GM19025 (cell line): ENCODE data around the gene OR5AC2.
A peak's percentile ranks its signal among the peaks of the same experiment; 100 is the strongest.

Experiments
- ATAC-seq: cut with Tn5 transposase; IDR thresholded peaks from one replicate; pipeline ENCODE4 v1.9.1; 2021; ENCODE audit warnings: mild to moderate bottlenecking, low read depth, moderate library complexity; ENCODE audit not compliant: unreplicated experiment

Gene OR5AC2, protein sequence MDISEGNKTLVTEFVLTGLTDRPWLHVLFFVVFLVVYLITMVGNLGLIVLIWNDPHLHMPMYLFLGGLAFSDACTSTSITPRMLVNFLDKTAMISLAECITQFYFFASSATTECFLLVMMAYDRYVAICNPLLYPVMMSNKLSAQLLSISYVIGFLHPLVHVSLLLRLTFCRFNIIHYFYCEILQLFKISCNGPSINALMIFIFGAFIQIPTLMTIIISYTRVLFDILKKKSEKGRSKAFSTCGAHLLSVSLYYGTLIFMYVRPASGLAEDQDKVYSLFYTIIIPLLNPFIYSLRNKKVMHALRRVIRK

DNA sequence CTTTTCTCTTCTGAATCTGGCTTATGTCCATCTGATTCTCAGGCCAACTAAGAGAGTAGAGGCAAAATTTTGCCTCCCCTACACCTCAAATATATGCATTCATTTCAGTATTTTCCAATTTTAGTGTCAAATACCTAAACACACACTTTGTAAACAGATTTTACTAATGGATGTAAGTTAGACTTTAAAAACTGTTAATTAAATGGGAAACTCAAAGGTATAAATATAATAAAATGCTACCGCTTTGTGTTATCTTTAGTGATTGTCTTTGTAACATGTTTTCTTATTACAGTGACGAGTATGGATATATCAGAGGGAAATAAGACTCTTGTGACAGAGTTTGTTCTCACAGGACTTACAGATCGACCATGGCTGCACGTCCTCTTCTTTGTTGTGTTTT, at the start of gene OR5AC2:
Gene OR5AC2 (plus strand): TSS at position 301 of the 400 bp plus-strand sequence. CDS start 0 bp downstream, at position 301.
- ATAC-seq: no peak

DNA sequence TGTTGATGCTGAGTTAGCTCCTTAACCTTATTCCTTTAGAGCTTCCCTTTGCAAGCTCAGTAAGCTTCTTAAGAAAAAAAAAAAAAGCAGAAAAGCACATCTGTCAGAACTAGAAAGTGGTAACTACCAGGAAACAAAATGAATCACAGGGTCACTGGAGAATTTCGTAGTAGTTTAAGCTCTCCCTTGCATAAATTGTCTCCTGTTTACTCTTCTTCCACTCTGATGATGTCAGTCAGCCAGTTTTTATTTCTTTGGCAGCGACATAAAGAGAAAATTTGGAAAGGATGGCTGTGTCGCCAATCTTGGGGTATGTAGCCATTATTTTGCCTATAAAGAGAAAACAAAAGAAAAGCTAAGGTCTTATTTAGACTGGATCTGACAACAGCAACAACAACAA, 48.7 kb upstream of the OR5AC2 start:
- ATAC-seq: no peak

DNA sequence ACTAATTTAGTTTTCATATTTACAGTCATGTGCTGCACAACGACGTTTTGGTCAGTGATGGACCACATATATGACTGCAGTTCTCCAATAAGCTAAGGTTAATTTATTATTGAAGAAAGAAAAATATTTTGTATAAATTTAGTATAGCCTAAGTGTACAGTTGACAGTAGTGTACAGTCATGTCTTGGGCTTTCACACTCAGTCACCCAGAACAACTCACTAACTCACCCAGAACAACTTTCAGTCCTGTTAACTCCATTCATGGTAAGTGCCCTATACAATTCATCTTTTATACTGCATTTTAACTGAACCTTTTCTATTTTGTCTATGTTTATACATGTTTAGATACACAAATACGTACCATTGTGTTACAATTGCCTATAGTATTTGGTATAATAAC, 48.1 kb upstream of the OR5AC2 start:
- no peak for ATAC-seq

DNA sequence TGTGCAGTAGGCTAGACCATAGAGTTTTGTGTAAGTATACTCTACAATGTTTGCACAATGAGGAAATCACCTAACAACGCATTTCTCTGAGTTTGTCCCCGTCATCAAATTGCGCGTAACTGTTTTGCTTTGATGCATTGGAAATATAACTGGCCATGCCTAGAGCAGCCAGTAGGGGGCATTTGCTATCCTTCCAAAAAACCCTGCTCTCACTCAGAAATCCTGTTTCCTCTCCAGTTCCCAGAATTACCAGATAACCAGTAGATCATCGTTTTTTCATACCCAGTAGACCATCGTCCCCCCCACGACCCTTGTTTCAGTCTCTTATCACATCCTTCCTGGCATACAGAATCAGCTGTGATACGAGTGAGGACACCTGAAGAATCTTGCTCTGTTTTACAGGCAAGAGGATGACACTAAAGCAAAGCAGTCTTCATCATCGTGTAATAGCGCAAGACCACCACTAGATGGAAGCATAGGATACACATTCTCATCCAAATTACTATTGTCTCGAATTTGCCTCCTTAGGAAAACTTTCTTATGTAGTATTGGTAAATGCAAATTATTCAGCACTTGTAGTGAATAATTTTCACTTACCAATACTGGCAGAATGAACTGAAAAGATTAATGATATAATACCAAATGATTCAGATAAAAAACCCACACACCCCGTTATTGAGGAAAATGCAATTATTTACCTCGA, 47.5 kb upstream of the OR5AC2 start:
- peak; percentile 93 for ATAC-seq

DNA sequence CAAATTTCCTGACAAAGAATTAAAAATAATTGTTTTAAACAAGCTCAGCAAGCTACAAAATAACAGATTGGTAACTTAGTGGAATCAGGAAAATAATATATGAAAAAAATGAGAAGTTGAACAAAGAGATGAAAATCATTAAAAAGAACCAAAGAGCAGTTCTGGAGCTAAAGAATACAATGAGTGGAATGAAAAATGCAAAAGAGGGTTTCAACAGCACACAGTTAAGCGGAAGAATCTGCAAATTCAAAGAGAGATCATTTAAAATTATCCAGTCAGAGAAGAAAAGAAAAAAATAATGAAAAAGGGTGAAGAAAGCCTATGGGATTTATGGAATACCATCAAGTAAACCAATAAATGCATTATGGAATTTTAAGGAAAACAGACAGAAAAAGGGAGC, 45.6 kb upstream of the OR5AC2 start:
- no peak for ATAC-seq

DNA sequence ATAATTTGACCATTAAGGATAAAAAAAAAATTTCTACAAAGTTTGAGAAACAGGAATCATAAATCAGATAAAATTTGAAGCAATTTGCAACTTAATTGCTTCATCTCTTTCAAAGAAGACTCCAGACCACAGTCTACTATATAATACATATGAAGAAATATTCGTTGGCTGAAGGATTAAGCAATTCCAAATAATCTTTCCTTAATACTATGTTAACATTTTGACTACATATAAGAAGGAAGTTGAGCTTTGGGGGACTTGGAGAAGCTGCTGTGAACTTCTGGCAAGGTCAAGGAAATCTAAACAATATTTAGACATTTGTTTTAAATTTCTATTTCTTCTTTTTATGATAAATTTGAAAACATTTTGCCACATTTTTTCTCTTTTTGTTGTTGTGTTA, 38.4 kb upstream of the OR5AC2 start:
- no peak for ATAC-seq

DNA sequence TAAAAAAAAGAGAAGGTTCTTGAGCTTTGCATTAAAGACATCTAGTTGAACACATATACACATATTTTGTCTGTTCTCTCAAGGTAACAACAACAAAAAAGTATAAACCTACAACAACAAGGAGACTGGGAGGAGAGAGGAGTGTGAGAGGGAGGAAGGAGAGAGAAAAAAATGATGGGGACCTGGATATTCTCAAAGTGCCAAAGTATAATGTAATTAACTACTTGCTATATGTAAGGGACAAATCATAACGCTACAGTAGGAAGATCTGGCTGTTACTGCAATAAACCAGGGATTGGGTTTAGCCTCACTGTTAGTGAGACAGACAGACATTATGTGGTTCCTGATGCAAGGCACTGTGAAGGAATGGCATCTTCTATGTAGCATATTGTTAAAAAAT, 37.7 kb upstream of the OR5AC2 start:
- no peak for ATAC-seq

DNA sequence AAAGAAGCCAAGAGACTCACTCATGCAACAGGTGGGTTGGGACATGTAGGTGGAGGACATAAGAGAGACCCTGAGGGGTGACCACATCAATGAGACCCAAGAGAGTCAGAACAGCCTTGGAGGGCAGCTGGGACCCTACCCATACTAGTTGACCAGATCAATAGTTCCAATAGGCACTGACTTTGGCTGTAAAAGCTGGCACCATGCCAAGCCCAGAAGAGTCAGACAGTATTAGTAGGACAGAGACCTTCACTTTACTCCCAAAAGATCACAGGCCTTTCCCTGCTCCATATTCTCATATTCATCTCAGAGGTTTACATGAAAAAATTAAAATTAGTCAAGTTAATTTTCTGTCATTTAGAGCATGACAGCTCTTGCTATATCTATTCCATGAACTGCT, 30.9 kb upstream of the OR5AC2 start:
- ATAC-seq: no peak

DNA sequence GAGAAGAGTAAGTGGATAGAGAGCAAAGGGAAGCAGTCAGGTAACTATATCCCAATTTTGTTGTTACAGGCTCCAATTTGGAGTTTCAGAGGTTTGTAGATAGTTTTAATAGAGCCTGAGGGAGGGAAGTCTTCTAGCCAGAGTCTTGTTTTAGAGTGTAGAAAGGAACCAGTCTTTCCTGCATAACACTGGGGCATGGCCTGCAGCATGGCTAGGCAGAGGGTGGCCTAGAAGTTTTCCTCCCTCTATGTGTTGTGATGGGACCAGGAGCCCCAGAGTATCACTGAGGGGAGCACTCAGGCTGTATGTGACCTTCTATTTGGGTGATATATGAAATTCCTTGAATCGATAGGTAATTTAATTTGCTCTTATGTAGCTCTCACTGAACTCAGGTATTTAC, 29.3 kb upstream of the OR5AC2 start:
- ATAC-seq: no peak

DNA sequence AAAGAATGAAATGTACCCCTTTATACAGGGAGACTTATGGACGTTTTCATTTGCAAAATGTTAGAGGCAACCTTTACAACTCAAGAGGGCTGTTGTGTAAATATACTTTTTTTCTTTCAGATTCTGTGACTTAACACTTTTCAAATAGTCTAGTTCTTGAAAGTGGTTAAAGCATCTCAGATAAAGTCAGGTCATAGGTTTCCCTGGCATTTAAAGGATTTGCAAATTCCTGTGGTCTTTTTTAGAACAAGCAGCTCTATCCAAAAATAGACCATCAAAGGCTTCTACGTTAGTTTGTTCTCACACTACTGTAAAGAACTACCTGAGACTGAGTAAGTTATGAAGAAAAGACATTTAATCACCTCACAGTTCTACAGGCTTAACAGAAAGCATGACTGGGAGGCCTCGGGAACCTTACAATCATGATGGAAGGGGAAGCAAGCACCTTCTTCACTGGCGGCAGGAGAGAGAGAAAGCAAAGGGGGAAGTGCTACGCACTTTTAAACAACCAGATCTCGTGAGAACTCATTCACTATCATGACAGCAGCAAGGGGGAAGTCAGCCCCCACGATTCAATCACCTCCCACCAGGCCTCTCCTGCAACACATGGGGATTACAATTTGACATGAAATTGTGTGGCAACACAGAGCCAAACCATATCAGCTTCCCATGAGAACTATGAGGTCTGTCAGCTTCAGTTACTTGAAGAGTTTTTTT, 28.6 kb upstream of the OR5AC2 start:
- ATAC-seq: no peak

DNA sequence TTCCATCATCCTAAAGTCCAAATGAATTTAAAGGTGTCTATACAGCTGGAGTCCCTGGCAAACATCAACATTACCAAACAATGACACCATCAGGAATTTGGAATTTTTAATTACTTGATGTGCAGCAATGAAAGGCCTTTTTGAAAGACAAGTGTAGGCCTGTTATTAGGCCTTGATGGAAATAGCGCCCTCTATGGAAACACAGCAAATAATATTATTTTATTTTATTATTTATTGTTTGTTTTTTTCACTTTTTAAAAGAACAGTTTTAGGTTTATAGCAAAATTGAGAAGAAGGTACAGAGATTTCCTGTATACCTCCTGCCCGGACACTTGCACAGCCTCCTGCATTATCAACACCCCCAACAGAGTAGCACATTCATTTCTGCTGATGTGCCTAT, 18.1 kb upstream of the OR5AC2 start:
- no peak for ATAC-seq

DNA sequence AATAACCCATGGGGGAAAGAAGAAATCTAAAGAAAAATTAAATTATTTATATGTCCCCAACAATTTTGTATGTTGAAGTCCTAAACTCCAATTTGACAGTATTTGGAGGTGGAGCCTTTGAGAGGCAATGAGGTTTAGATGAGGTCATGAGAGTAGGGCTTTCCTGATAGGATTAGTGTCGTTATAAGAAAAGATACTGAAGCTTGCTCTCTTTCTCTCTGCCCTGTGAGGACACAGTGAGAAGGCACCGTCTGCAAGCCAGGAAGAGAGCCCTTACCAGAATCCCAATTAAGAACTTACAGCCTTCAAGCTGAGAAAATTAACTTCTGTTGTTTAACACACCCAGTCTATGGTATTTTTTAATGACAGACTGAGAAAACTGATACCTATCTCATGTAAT, 16.1 kb upstream of the OR5AC2 start:
- no peak for ATAC-seq

DNA sequence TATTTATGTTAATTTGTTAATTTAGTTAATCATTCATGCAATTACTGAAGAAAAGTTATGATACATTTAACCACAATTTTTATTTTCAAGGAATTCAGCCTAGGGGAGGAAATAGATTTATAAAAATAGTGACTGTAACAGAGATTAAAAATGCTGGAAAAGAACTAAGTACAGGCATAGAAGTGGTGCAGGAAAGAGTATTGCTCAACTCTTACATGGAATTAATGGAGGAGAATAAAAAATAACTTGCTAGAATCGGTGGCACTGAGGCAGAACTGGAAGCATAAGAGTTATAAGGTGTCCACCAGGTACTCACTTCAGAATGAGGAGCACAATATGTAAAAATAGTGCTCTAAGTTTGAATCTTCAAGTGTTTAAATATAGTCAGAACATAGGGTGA, 13.5 kb upstream of the OR5AC2 start:
- ATAC-seq: no peak

DNA sequence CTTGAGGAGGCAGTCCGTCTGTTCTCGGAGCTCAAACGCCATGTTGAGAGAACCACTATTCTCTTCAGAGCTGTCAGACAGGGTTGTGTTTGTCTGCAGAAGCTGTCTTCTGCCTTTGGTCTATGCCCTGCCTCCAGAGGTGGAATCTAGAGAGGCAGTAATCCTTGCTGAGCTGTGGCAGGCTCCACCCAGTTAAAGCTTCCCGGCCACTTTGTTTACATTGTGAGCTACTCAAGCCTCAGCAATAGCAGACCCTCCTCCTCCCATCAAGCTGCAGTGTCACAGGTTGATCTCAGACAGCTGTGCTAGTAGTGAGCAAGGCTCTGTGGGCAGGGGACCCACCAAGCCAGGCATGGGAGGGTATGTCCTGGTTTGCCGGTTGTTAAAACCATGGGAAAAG, 8.9 kb downstream of the OR5AC2 start:
- ATAC-seq: no peak

DNA sequence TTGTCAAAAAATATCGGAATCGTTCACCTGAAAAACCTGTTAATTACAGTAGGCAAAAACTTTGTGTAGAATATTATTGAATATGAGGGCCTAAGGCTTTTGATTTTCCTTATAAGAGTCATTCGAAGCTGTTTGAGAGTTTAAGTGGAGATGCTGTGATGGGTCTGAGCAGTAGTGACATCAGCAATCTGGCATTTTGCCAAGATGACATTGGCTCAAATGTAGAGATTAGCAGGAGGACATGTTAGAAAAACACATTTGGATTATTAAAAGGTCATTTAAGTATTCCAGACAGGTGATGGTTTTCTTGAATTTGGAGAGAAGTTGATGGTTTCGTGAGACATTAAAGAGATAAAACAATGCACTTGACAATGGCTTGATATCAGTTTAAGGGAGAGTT, 12.9 kb downstream of the OR5AC2 start:
- ATAC-seq: no peak

DNA sequence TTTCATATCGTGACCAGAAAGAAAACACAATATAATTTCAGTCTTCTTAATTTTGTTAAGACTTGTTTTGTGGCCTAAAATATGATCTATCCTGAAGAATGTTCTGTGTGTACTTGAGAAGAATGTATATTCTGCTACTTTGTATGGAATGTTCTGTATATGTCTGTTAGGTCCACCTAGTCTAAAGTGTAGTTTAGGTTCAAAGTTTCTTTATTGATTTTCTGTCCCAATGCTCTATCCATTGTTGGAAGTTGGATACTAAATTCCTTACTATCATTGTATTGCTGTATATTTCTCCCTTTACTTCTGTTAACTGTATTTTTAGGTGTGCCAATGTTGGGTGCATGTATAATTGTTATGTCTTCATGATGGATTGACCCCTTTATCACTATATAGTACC, 21.2 kb downstream of the OR5AC2 start:
- ATAC-seq: no peak

DNA sequence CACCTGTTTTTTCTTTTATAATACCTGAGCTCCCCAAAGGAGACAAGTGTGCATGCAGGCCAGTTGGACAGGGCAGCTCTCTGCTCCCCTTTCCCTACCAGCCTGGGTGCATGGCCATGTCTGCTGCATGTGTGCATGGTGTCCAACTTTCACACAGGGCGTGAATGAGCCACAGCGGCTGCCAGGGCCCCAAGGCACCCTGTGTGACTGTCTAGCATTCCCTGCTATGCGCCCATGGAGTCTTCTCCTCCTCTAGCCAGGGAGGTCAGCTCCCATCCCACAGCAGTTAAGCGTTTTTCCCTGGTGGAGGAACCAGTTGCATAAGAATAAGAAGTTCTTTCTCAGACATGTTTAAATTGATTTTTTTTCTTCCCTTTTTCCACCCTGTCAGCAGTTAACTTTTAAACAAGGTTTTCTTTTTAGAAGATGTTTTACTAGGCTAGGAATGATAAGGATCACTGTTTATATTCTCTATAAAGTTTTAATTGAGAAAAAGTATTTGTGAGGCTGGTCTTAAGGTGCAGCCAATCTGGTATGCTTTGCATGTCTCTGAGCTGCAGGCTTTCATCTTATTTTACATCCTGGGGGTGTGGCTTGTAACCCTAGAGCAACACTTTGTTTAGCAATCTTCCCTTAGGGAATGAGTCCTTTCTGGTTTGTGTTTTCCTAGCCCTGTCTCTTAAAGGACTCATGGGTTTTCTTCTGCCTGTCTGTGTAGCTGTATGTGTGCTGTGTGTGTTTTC, 23.0 kb downstream of the OR5AC2 start:
- no peak for ATAC-seq

DNA sequence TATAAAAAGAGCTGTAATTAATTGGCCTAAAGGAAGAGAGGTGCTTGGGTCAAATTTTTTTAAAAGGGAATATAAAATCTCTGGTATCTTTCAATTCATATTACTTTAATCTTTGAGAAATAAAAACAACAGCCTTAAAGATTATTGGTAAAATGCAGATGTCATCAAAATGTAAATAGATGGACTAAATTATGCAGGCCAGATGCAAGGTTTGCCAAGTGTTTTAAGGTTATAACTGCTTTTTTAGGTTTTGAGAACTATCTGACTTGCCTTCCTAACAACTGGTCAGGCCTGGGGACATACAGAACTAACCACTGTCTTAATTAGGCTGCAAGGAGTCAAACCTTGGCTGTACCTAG, 23.6 kb downstream of the OR5AC2 start:
- no peak for ATAC-seq

DNA sequence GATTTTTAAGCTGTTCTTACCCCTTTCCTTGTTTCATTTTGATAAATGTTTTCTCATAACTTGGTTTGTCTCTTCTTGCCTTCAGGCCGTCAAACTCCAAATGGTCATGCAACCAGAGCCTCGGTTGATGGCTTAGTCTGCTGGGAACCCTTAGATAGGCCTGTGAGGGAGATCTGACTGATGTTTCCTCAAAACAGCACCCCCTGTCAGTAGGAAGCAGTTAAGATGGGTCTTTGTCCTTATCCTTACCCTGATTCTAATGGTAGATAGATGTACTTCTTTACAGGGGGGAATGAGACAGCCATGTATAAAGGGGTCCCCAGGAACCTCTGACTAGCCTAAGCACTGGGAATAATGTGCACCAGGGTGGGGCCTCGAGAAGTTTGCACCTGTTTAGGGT, 27.3 kb downstream of the OR5AC2 start:
- no peak for ATAC-seq

DNA sequence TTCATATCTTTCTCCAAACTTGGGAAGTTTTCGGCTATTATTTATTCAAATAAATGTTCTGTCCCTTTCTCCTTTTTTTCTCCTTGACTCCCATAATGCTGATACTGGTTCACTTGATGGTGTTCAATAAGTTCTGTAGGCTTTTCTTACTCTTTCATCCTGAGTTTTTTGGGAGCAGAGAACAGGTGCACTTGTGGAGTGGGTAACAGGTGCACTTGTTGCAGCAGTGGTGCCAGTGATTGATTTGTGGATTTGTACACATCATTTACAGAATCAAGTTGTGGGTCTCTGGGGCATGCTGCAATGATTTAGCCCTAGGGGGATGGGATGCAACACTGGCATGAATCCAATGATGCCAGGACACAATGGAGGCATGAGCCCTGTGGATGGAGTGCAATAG, 28.7 kb downstream of the OR5AC2 start:
- no peak for ATAC-seq

DNA sequence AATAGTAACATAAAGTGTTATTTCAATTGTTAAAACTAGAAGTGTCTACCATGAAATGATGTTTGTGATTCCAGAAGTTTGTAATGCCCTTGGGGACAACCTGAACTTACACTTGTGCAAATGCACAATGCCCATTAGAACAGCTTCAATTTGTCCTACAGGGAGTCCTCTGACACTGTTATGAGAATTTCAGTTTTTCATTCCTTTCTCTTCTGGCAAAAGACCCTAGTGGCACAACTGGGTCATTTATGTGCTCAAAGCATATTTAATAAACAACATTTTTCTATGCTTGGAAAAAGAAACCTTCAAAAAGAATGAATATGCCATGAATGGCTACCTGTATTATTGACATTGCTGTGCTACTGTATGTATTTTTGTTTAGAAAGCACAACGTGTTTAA, 43.4 kb downstream of the OR5AC2 start, which contains the start of gene OR5H1:
Gene OR5H1 (plus strand): TSS at position 301 of the 400 bp plus-strand sequence. CDS start 1,977 bp downstream, outside the sequence.
- ATAC-seq: no peak
